A549 (cell line): ENCODE results near the gene KLF9.

ENCODE experiments used
- CTCF ChIP-seq: fragments of >200 bp; sonication (Bioruptor Twin); formaldehyde crosslinking; IDR thresholded peaks from 3 replicates; pipeline ENCODE4 v1.5.1; 2016
- HOXA7 ChIP-seq: fragments of 250-450 bp; sonication (Bioruptor Pico); IDR thresholded peaks from 2 replicates; pipeline ENCODE4 v1.5.0; 2020; ENCODE audit warnings: mild to moderate bottlenecking, moderate library complexity
- RNF2 ChIP-seq: fragments of 200-600 bp; sonication (generic); IDR thresholded peaks from 2 replicates; pipeline ENCODE4 v1.6.1; 2016; ENCODE audit warnings: low read depth, mild to moderate bottlenecking, antibody characterized with exemption, moderate library complexity, borderline replicate concordance
- SMC3 ChIP-seq: fragments of >200 bp; sonication (Bioruptor Twin); formaldehyde crosslinking; IDR thresholded peaks from 3 replicates; pipeline ENCODE4 v1.6.1; 2018; ENCODE audit warnings: inconsistent platforms

- no peak for TF ChIP-seq RNF2
- no peak for TF ChIP-seq CTCF
- TF ChIP-seq SMC3, result no peak
- no peak for TF ChIP-seq HOXA7
These were observed 67.4 kb downstream of the KLF9 start for GRCh38 chr9:70347046-70347445.
